ENCODE results near the gene TBC1D16. TPM values are rescaled to one million over a fixed set of nuclear protein-coding genes. Genes with fewer than 3 reads are reported as not detected.

TBC1D16 gene
- total and polyA plus RNA-seq, 10 of the 15 experiments (the other 5 are each of a cell fraction or from before 2014, with no cell fraction given), result 0.01 to 0.13 (median 0.06) TPM; not detected in 3

DNA sequence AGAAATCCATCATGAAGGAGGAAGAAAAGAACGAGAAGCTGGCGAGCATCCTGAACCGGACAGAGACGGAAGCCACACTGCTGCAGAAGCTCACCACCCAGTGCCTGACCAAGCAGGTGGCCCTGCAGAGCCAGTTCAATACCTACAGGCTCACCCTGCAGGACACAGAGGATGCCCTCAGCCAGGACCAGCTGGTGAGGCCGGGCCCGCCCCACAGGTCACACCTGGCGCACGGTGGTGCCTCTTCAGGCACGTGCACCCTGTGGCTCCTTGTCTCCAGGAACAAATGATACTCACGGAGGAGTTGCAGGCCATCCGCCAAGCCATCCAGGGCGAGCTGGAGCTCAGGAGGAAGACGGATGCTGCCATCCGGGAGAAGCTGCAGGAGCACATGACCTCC, 45.9 kb upstream of the TBC1D16 start:
- Histone ChIP-seq H3K4me2 (ENCODE audit: control insufficient read depth, insufficient read depth) (no peak overlapping the region), H3K9me3 (replicated peaks; ENCODE audit: control insufficient read depth, insufficient read depth, low read length) (no peaks in the 10 kb centered on the region), H3K27me3 (replicated peaks in 1 of 2; ENCODE audit: control insufficient read depth in 2 of 2, insufficient read depth in 2 of 2, low read length in 1 of 2) (no peaks in the 10 kb centered on the region), H3K27ac (ENCODE audit: control insufficient read depth, insufficient read depth) (no peak overlapping the region), H3K36me3 (ENCODE audit: control insufficient read depth in 2 of 2, insufficient read depth in 2 of 2, low read length in 1 of 2) (no peaks in the 10 kb centered on the region), H4K20me1 (ENCODE audit: control insufficient read depth, insufficient read depth) (0 out of 2 replicates have a peak, but pooled peaks cover 2% of the 10 kb centered on the region), H3K79me2 (ENCODE audit: control insufficient read depth, insufficient read depth, low read length) (no peaks in the 10 kb centered on the region), H3K9ac (ENCODE audit: control insufficient read depth, insufficient read depth, low read length) (no peak overlapping the region), H2AFZ (ENCODE audit: control insufficient read depth, low read depth, low read length) (no peak overlapping the region), H3K4me1 (ENCODE audit: control insufficient read depth, insufficient read depth, low read length) (no peaks in the 10 kb centered on the region), H3K4me3 (no peak overlapping the region)
- no TSS peak for BruUV-seq (replicated peaks)
- in situ Hi-C loops (cut with MboI) (no loop called here), intact Hi-C loops (cut with micrococcal nuclease; ENCODE audit: unreplicated experiment) (no loop called here)
- FAIRE-seq (no peak), DNase-seq (ENCODE audit: low read depth, low spot score) (no peak), ATAC-seq (no peak)
- TF ChIP-seq, protein P1, sequence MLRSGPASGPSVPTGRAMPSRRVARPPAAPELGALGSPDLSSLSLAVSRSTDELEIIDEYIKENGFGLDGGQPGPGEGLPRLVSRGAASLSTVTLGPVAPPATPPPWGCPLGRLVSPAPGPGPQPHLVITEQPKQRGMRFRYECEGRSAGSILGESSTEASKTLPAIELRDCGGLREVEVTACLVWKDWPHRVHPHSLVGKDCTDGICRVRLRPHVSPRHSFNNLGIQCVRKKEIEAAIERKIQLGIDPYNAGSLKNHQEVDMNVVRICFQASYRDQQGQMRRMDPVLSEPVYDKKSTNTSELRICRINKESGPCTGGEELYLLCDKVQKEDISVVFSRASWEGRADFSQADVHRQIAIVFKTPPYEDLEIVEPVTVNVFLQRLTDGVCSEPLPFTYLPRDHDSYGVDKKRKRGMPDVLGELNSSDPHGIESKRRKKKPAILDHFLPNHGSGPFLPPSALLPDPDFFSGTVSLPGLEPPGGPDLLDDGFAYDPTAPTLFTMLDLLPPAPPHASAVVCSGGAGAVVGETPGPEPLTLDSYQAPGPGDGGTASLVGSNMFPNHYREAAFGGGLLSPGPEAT (IDR thresholded peaks at IDR 0.05; ENCODE audit: low read depth), result no peak
- TF ChIP-seq MEF2A (IDR thresholded peaks at IDR 0.05; ENCODE audit: insufficient read depth, low read depth, low read length) (no peak), MXI1 (IDR thresholded peaks at IDR 0.05; ENCODE audit: low read depth, low read length) (no peak), PML (IDR thresholded peaks at IDR 0.05; ENCODE audit: low read length) (no peak), MTA3 (IDR thresholded peaks at IDR 0.05; ENCODE audit: borderline replicate concordance, low read length) (no peak), HDAC6 (IDR thresholded peaks at IDR 0.05; ENCODE audit: unreplicated experiment) (no peak), ZNF622 (IDR thresholded peaks at IDR 0.05) (no peak), CHD4 (IDR thresholded peaks at IDR 0.05) (no peak), RBBP5 (conservative IDR thresholded peaks at IDR 0.05) (no peak), ZSCAN29 (IDR thresholded peaks at IDR 0.05) (no peak), ASH2L (IDR thresholded peaks at IDR 0.05; ENCODE audit: borderline replicate concordance, low read depth) (no peak), GATAD2B (conservative IDR thresholded peaks at IDR 0.05; ENCODE audit: low read depth) (no peak)
- TF ChIP-seq, protein P2, sequence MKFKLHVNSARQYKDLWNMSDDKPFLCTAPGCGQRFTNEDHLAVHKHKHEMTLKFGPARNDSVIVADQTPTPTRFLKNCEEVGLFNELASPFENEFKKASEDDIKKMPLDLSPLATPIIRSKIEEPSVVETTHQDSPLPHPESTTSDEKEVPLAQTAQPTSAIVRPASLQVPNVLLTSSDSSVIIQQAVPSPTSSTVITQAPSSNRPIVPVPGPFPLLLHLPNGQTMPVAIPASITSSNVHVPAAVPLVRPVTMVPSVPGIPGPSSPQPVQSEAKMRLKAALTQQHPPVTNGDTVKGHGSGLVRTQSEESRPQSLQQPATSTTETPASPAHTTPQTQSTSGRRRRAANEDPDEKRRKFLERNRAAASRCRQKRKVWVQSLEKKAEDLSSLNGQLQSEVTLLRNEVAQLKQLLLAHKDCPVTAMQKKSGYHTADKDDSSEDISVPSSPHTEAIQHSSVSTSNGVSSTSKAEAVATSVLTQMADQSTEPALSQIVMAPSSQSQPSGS (IDR thresholded peaks at IDR 0.05; ENCODE audit: low read length), result no peak
- TF ChIP-seq, protein P3, sequence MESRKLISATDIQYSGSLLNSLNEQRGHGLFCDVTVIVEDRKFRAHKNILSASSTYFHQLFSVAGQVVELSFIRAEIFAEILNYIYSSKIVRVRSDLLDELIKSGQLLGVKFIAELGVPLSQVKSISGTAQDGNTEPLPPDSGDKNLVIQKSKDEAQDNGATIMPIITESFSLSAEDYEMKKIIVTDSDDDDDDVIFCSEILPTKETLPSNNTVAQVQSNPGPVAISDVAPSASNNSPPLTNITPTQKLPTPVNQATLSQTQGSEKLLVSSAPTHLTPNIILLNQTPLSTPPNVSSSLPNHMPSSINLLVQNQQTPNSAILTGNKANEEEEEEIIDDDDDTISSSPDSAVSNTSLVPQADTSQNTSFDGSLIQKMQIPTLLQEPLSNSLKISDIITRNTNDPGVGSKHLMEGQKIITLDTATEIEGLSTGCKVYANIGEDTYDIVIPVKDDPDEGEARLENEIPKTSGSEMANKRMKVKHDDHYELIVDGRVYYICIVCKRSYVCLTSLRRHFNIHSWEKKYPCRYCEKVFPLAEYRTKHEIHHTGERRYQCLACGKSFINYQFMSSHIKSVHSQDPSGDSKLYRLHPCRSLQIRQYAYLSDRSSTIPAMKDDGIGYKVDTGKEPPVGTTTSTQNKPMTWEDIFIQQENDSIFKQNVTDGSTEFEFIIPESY (IDR thresholded peaks at IDR 0.05), result no peak
- TF ChIP-seq, protein P4, sequence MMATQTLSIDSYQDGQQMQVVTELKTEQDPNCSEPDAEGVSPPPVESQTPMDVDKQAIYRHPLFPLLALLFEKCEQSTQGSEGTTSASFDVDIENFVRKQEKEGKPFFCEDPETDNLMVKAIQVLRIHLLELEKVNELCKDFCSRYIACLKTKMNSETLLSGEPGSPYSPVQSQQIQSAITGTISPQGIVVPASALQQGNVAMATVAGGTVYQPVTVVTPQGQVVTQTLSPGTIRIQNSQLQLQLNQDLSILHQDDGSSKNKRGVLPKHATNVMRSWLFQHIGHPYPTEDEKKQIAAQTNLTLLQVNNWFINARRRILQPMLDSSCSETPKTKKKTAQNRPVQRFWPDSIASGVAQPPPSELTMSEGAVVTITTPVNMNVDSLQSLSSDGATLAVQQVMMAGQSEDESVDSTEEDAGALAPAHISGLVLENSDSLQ (IDR thresholded peaks at IDR 0.05), result no peak
- TF ChIP-seq, protein P5, sequence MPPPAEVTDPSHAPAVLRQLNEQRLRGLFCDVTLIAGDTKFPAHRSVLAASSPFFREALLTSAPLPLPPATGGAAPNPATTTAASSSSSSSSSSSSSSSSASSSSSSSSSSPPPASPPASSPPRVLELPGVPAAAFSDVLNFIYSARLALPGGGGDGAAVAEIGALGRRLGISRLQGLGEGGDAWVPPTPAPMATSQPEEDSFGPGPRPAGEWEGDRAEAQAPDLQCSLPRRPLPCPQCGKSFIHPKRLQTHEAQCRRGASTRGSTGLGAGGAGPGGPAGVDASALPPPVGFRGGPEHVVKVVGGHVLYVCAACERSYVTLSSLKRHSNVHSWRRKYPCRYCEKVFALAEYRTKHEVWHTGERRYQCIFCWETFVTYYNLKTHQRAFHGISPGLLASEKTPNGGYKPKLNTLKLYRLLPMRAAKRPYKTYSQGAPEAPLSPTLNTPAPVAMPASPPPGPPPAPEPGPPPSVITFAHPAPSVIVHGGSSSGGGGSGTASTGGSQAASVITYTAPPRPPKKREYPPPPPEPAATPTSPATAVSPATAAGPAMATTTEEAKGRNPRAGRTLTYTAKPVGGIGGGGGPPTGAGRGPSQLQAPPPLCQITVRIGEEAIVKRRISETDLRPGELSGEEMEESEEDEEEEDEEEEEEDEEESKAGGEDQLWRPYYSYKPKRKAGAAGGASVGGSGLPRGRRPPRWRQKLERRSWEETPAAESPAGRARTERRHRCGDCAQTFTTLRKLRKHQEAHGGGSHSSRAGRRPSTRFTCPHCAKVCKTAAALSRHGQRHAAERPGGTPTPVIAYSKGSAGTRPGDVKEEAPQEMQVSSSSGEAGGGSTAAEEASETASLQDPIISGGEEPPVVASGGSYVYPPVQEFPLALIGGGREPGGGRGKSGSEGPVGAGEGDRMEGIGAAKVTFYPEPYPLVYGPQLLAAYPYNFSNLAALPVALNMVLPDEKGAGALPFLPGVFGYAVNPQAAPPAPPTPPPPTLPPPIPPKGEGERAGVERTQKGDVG (CRISPR knock-in tag; IDR thresholded peaks at IDR 0.05), result no peak
- SMC1A ChIA-PET (ENCODE audit: uncharacterized antibody, unreplicated experiment), result no interaction called here
- CTCF ChIA-PET, result interaction anchor here (0.9 to 3.1 kb wide), 3 partner anchors 20 to 72 kb away, joined by 3 to 9 read pairs (median 3); partner anchors contain the start of gene GAA
- POLR2A ChIA-PET, result no interaction called here
- 73% methylated on average over 14 of the region's 14 CpGs for WGBS (ENCODE audit: insufficient coverage, insufficient replicate concordance, low lambda C conversion rate, missing lambda C conversion rate)
- RAD21 ChIA-PET (ENCODE audit: unreplicated experiment), result no interaction called here

All from GM12878 (cell line).